ENCODE results near the gene OR2C1.

- TF ChIP-seq CTCF (conservative IDR thresholded peaks at IDR 0.05 in 1 of 2, IDR thresholded peaks at IDR 0.05 in 1 of 2; ENCODE audit: low read depth in 1 of 2, low read length in 2 of 2) (no peak), EZH2 (IDR thresholded peaks at IDR 0.05; ENCODE audit: low read length, missing control alignments) (no peak)
These were observed 22.2 kb downstream of the OR2C1 start for GRCh38 chr16:3377917-3378316.

Measured in fibroblast of lung (primary cell).